T-cell (primary cell): Measurements from ENCODE around the gene ARHGAP12. TPM values are rescaled to one million over a fixed set of nuclear protein-coding genes. Genes with fewer than 3 reads are reported as not detected.

Experiments
- ATAC-seq, 4 experiments: fragments of 200-7000 bp in 3 of 4; fragments of 150-1000 bp in 1 of 4; cut with Tn5 transposase; replicated peaks in 1 of 4; 1 replicate in 3 of 4; 2 replicates in 1 of 4; pipeline ENCODE4 v1.10.0; 2021; ENCODE audit warnings: moderate library complexity in 3 of 4, mild to moderate bottlenecking in 2 of 4, moderate number of reproducible peaks in 1 of 4
- CTCF ChIA-PET, 2 donors: fragments of 300-600 bp; sonication (Branson Sonifier 250); formaldehyde crosslinking; loops; one replicate each; lab custom pipeline; 2022; ENCODE audit warnings: antibody characterized with exemption in 2 of 2; lab: Charles Lee
- POLR2A ChIA-PET, 2 donors: fragments of 300-600 bp; sonication (Branson Sonifier 250); formaldehyde crosslinking; loops; one replicate each; lab custom pipeline; 2022; ENCODE audit warnings: antibody characterized with exemption in 2 of 2; lab: Charles Lee
- DNase-seq, 35 experiments: peaks; one replicate each; pipeline versions ENCODE4 v3.0.0 to v3.0.0-alpha.2; 2013 to 2023
- H3K27ac ChIP-seq: one replicate; pipeline ENCODE4 v1.5.1; 2013; ENCODE audit warnings: low read length
- H3K27me3 ChIP-seq, 2 experiments: replicated peaks in 1 of 2; 1 replicate in 1 of 2; 2 replicates in 1 of 2; pipeline versions ENCODE4 v1.6.1 to v1.7.0; 2013; ENCODE audit warnings: low read length in 1 of 2, mixed read lengths in 1 of 2; ENCODE audit not compliant: control insufficient read depth in 2 of 2, insufficient read depth in 2 of 2; ENCODE audit errors: extremely low read depth in 1 of 2
- H3K36me3 ChIP-seq, 2 donors: 1 replicate in 1 of 2; 2 replicates in 1 of 2; pipeline versions ENCODE4 v1.6.1 to v1.7.0; 2013; ENCODE audit warnings: low read length in 1 of 2; ENCODE audit not compliant: control insufficient read depth in 2 of 2, insufficient read depth in 1 of 2; ENCODE audit errors: extremely low read depth in 1 of 2
- H3K4me1 ChIP-seq, 2 experiments: 1 replicate in 1 of 2; 2 replicates in 1 of 2; pipeline versions ENCODE4 v1.6.1 to v1.7.0; 2013; ENCODE audit warnings: low read length in 2 of 2, mixed read lengths in 1 of 2; ENCODE audit not compliant: insufficient read depth in 2 of 2, control insufficient read depth in 1 of 2; ENCODE audit errors: extremely low read depth in 1 of 2
- H3K4me3 ChIP-seq, 2 donors: 1 replicate in 1 of 2; 2 replicates in 1 of 2; pipeline versions ENCODE4 v1.5.1 to v1.7.0; 2013; ENCODE audit warnings: mild to moderate bottlenecking in 2 of 2, low read length in 1 of 2, moderate library complexity in 1 of 2; ENCODE audit not compliant: control insufficient read depth in 1 of 2; ENCODE audit errors: extremely low read depth in 1 of 2
- H3K9me3 ChIP-seq: 2 replicates; pipeline ENCODE4 v1.7.0; 2013
- H3K27ac Mint-ChIP-seq, 2 donors: one replicate each; pipeline ENCODE4 v1.8.0; 2020 to 2021; ENCODE audit warnings: mild to moderate bottlenecking in 2 of 2, mixed read lengths in 2 of 2
- H3K27me3 Mint-ChIP-seq, 2 donors: one replicate each; pipeline ENCODE4 v1.8.0; 2021 to 2022; ENCODE audit warnings: mixed read lengths in 2 of 2
- H3K36me3 Mint-ChIP-seq: one replicate; pipeline ENCODE4 v1.8.0; 2021; ENCODE audit warnings: mixed read lengths
- H3K4me1 Mint-ChIP-seq, 3 donors: one replicate each; pipeline ENCODE4 v1.8.0; 2020 to 2022; ENCODE audit warnings: mixed read lengths in 3 of 3, mild to moderate bottlenecking in 1 of 3
- H3K4me3 Mint-ChIP-seq, 3 donors: one replicate each; pipeline ENCODE4 v1.8.0; 2020 to 2022; ENCODE audit warnings: mild to moderate bottlenecking in 3 of 3, mixed read lengths in 3 of 3, moderate library complexity in 3 of 3
- H3K9me3 Mint-ChIP-seq, 3 donors: one replicate each; pipeline ENCODE4 v1.8.0; 2020 to 2022; ENCODE audit warnings: mixed read lengths in 3 of 3
- WGBS: methylation state at CpG from one replicate; pipeline ENCODE4 v1.1.5; 2013; ENCODE audit warnings: missing lambda C conversion rate; ENCODE audit not compliant: insufficient coverage; 5-methylcytosine and 5-hydroxymethylcytosine counted together
- total RNA-seq, 35 experiments: library from RNA in 6 of 35; stranded (reverse) in 6 of 35; fragments of 120-200 nt in 1 of 35; gene quantifications; one replicate each; pipeline versions ENCODE4 v1.2.1 to v1.2.4 and lab custom pipeline; 2013 to 2026

Gene ARHGAP12
- total RNA-seq, 5 donors from 2014 or later (not counting 1 experiment from before 2014, with no cell fraction given), result 19.1 to 24.6 (median 23.0) TPM

GRCh38 chr10:31935678-31936077 is 7.0 kb upstream of the ARHGAP12 start:
- H3K4me3 Mint-ChIP-seq, result no peak overlapping the region
- no peak overlapping the region for H3K27ac ChIP-seq
- CTCF ChIA-PET, result interaction anchor here in 1 of 2 donors (0.8 kb wide), 1 partner anchor 1435 kb away, joined by 3 read pairs; no protein-coding TSS in a partner anchor
- H3K27me3 Mint-ChIP-seq, result no peaks in the 10 kb centered on the region
- DNase-seq (no peak), ATAC-seq (no peak)
- POLR2A ChIA-PET, result no interaction called here
- H3K9me3 Mint-ChIP-seq, result no peaks in the 10 kb centered on the region
- H3K27me3 ChIP-seq, result no peaks in the 10 kb centered on the region
- no peaks in the 10 kb centered on the region for H3K9me3 ChIP-seq
- no peaks in the 10 kb centered on the region for H3K36me3 ChIP-seq
- no peak overlapping the region for H3K27ac Mint-ChIP-seq
- H3K4me3 ChIP-seq, result no peak overlapping the region
- H3K36me3 Mint-ChIP-seq, result no peaks in the 10 kb centered on the region
- WGBS, result 100% methylated on average over 2 of the region's 4 CpGs
- H3K4me1 ChIP-seq, result no peaks in the 10 kb centered on the region
- H3K4me1 Mint-ChIP-seq, result peaks cover 0 to 6% (median 4%) of the 10 kb centered on the region in 3 donors

GRCh38 chr10:31932838-31933237 is 4.2 kb upstream of the ARHGAP12 start:
- Histone ChIP-seq H3K4me3 (no peak overlapping the region), H3K9me3 (no peaks in the 10 kb centered on the region), H3K27me3 (no peaks in the 10 kb centered on the region), H3K4me1 (peaks cover 2 to 11% of the 10 kb centered on the region in 2 experiments), H3K36me3 (no peaks in the 10 kb centered on the region), H3K27ac (no peak overlapping the region)
- no peak overlapping the region for H3K27ac Mint-ChIP-seq
- no peaks in the 10 kb centered on the region for H3K9me3 Mint-ChIP-seq
- POLR2A ChIA-PET, result interaction anchor here in 1 of 2 donors (0.6 kb wide), 1 partner anchor 128 kb away, joined by 6 read pairs; no protein-coding TSS in a partner anchor
- no peaks in the 10 kb centered on the region for H3K27me3 Mint-ChIP-seq
- H3K4me3 Mint-ChIP-seq, result no peak overlapping the region
- H3K4me1 Mint-ChIP-seq, result peaks cover 11 to 14% (median 13%) of the 10 kb centered on the region in 3 donors
- DNase-seq, result no peak
- CTCF ChIA-PET, result interaction anchor here in 1 of 2 donors (0.7 to 1.0 kb wide), 3 partner anchors 31 to 103 kb away, joined by 3 to 6 read pairs (median 4); no protein-coding TSS in a partner anchor
- no peaks in the 10 kb centered on the region for H3K36me3 Mint-ChIP-seq
- no peak for ATAC-seq

- Mint-ChIP-seq H3K27me3 (no peaks in the 10 kb centered on the region), H3K4me1 (peaks cover 29 to 33% (median 32%) of the 10 kb centered on the region in 3 donors), H3K4me3 (peak overlapping the region in 1 of 3 donors; percentile 93), H3K36me3 (no peaks in the 10 kb centered on the region), H3K27ac (peak overlapping the region; percentile 46 to 52), H3K9me3 (no peaks in the 10 kb centered on the region)
- CTCF ChIA-PET, result interaction anchor here (0.6 to 2.2 kb wide), 7 partner anchors 8 to 71 kb away, joined by 3 to 13 read pairs (median 4); no protein-coding TSS in a partner anchor
- Histone ChIP-seq H3K27ac (no peak overlapping the region), H3K9me3 (no peaks in the 10 kb centered on the region), H3K36me3 (no peaks in the 10 kb centered on the region), H3K27me3 (no peaks in the 10 kb centered on the region), H3K4me3 (no peak overlapping the region), H3K4me1 (peaks cover 4 to 21% of the 10 kb centered on the region in 2 experiments)
- DNase-seq (no peak), ATAC-seq (no peak)
- POLR2A ChIA-PET, result interaction anchor here in 1 of 2 donors (0.5 kb wide), 1 partner anchor 29 kb away, joined by 4 read pairs; no protein-coding TSS in a partner anchor
- WGBS, result no CpG with 5 or more reads among the region's 1 CpG
Observed at GRCh38 chr10:31930856-31931255, 2.2 kb upstream of the ARHGAP12 start.

GRCh38 chr10:31930023-31930751 is 1.6 kb upstream of the ARHGAP12 start:
- ATAC-seq (peak; percentile 22 to 43 (median 28)), DNase-seq (peak in 28 of 35 experiments; percentile 14 to 75 (median 31))
- Mint-ChIP-seq H3K4me1 (peaks cover 34 to 40% (median 36%) of the 10 kb centered on the region in 3 donors), H3K4me3 (peak overlapping the region; percentile 85 to 93 (median 85)), H3K27me3 (no peaks in the 10 kb centered on the region), H3K36me3 (no peaks in the 10 kb centered on the region), H3K9me3 (no peaks in the 10 kb centered on the region), H3K27ac (peak overlapping the region; percentile 62 to 67)
- CTCF ChIA-PET, result interaction anchor here (0.6 to 2.2 kb wide), 7 partner anchors 16 to 71 kb away, joined by 3 to 13 read pairs (median 5); no protein-coding TSS in a partner anchor
- Histone ChIP-seq H3K4me1 (peaks cover 4 to 21% of the 10 kb centered on the region in 2 experiments), H3K27me3 (no peaks in the 10 kb centered on the region), H3K36me3 (no peaks in the 10 kb centered on the region), H3K27ac (peak overlapping the region; percentile 79), H3K9me3 (no peaks in the 10 kb centered on the region), H3K4me3 (peak overlapping the region; percentile 70 to 96)
- 6% methylated on average over 2 of the region's 11 CpGs for WGBS
- POLR2A ChIA-PET, result interaction anchor here (0.5 to 1.2 kb wide), 5 partner anchors 28 to 404 kb away, joined by 3 to 5 read pairs (median 3); partner anchors contain the start of gene KIF5B (in 1 of the 2)

- ATAC-seq (peak in 1 of 4 experiments; percentile 10), DNase-seq (peak in 15 of 35 experiments; percentile 3 to 56 (median 12))
- Histone ChIP-seq H3K27ac (peak overlapping the region; percentile 79), H3K36me3 (no peaks in the 10 kb centered on the region), H3K27me3 (no peaks in the 10 kb centered on the region), H3K9me3 (no peaks in the 10 kb centered on the region), H3K4me3 (peak overlapping the region; percentile 70 to 96), H3K4me1 (peaks cover 7 to 21% of the 10 kb centered on the region in 2 experiments)
- POLR2A ChIA-PET, result interaction anchor here (0.6 to 1.2 kb wide), 3 partner anchors 67 to 405 kb away, joined by 3 to 5 read pairs (median 3); partner anchors contain the start of gene KIF5B (in 1 of the 2)
- H3K4me3 Mint-ChIP-seq, result peak overlapping the region; percentile 85 to 93 (median 85)
- H3K4me1 Mint-ChIP-seq, result peaks cover 40 to 47% (median 42%) of the 10 kb centered on the region in 3 donors
- peak overlapping the region; percentile 62 to 67 for H3K27ac Mint-ChIP-seq
- H3K27me3 Mint-ChIP-seq, result no peaks in the 10 kb centered on the region
- CTCF ChIA-PET, result interaction anchor here (0.6 to 2.2 kb wide), 5 partner anchors 20 to 449 kb away, joined by 3 to 13 read pairs (median 5); no protein-coding TSS in a partner anchor
- H3K9me3 Mint-ChIP-seq, result no peaks in the 10 kb centered on the region
- H3K36me3 Mint-ChIP-seq, result no peaks in the 10 kb centered on the region
- WGBS, result under 1% methylated on average over 17 of the region's 25 CpGs
Observed at GRCh38 chr10:31929261-31930022, 811 bp upstream of the ARHGAP12 start.
